ENCODE measurements around the gene DMTF1.
"Not testable (repeated sequence)": the region's sequence is repeated elsewhere in the genome, so short reads cannot be mapped to it uniquely, and the experiment has no call there.

The DMTF1 gene, protein sequence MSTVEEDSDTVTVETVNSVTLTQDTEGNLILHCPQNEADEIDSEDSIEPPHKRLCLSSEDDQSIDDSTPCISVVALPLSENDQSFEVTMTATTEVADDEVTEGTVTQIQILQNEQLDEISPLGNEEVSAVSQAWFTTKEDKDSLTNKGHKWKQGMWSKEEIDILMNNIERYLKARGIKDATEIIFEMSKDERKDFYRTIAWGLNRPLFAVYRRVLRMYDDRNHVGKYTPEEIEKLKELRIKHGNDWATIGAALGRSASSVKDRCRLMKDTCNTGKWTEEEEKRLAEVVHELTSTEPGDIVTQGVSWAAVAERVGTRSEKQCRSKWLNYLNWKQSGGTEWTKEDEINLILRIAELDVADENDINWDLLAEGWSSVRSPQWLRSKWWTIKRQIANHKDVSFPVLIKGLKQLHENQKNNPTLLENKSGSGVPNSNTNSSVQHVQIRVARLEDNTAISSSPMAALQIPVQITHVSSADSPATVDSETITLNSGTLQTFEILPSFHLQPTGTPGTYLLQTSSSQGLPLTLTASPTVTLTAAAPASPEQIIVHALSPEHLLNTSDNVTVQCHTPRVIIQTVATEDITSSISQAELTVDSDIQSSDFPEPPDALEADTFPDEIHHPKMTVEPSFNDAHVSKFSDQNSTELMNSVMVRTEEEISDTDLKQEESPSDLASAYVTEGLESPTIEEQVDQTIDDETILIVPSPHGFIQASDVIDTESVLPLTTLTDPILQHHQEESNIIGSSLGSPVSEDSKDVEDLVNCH

DNA sequence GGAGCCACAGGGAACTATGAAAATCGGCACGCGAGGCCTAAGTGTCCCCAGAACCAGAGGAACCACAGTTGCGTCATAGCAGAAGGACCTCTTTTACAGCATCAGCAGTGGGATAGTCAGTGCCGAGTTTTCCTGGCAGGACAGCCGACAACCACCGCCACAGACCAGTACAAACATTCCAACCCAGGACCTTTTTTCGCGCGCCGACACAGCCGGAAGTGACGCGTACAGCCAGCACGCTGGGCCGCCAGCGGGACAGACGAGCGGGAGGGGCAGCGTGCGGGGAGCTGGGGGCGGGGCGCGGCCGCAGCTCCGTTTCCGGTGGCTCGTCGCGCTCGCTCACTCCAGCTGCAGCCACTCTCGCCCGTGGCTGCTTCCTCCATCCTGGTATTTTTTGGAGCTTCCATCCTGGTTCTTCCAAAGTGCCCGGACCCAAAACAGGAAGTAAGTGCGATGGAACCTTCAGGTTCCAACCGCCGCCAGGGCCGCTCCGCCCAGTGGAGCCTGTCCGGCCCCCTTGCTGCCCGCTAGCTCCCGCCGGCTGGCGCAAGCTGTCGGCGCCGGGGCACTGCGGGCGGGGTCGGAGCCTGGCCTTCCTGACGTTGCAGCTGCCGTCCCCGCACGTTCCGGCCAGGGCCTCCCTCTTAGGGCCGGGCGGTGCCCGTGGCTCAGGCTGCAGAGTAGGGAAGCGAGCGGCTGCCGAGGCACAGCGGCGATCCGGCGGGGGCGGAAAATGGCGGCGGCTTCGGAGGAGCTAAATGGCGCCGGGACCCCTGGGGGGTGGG lies at the start of gene DMTF1:
TSS of gene DMTF1 (plus strand) at position 342 of the 785 bp plus-strand sequence. CDS start 12,489 bp downstream, outside the sequence.
- peak; percentile 85 to 87 for DNase-seq

- no peak for DNase-seq
Measured at GRCh38 chr7:87105401-87105800, 46.9 kb upstream of the DMTF1 start.

GRCh38 chr7:87106974-87107612 lies 45.2 kb upstream of the DMTF1 start:
- no peak for DNase-seq

- no peak for DNase-seq
Measured at GRCh38 chr7:87107949-87108776, 44.1 kb upstream of the DMTF1 start.

DNA sequence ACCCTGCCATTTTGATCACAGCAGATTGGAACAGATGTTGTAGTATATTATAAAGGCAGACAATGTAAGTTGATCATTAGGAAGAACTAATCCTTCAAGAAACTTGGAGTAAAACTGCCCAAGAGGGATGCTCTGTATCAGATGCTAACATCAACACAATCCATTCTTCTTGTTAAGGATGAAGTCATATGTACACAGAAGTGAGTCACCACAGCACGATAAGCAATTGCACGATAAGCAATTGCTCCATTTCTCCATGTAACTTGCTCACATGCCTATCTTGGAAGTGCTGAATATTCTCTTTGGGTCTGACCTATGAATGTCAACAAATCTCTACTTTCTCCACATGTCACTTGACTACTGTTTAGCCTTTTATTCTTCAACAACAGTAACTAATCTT lies 41.5 kb upstream of the DMTF1 start:
- DNase-seq = no peak

DNA sequence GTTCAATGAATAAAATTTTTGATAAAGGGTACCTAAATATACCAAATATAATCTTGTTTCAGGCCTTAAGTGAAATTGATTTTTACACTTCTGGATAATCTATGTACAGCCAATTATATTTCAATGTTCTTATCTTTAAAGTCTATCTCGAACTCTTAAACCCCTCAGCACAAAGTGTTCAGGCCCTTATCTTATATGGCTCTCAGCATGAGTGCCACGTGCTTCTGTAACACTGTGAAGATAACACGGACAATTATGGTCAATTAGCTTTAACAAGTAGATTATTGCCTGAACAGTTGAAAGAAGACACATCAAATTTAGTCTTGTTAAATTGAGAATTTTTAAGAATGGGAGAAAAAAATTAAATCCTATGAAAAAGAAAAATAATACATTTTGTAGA lies 40.4 kb upstream of the DMTF1 start:
- no peak for DNase-seq

- no peak for DNase-seq
Measured at GRCh38 chr7:87113077-87113476, 39.2 kb upstream of the DMTF1 start.

DNA sequence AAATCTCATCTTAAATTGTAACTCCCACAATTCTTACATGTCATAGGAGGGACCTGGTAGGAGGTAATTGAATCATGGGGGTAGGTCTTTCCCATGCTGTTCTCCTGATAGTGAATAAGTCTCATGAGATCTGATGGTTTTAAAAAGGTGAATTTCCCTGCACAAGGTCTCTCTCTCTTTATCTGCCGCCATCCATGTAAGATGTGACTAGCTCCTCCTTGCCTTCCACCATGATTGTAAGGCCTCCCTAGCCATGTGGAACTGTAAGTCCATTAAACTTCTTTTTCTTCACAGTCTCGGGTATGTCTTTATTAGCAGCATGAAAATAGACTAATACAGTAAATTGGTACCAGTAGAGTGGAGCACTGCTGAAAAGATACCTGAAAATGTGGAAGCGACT lies 38.3 kb upstream of the DMTF1 start:
- not testable (repeated sequence) for DNase-seq

DNA sequence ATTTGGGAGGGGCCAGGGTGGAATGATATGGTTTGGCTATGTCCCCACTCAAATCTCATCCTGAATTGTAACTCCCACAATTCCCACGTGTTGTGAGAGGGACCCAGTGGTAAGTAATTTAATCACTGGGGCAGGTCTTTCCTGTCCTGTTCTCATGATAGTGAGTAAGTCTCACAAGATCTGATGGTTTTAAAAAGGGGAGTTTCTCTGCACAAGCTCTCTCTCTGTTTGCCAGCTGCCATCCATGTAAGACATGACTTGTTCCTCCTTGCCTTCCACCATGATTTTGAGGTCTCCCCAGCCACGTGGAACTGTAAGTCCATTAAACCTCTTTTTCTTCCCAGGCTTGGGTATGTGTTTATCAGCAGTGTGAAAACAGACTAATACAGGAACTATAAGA lies 36.5 kb upstream of the DMTF1 start:
- not testable (repeated sequence) for DNase-seq

GRCh38 chr7:87116315-87116714 lies 35.9 kb upstream of the DMTF1 start:
- DNase-seq = no peak

- no peak for DNase-seq
Measured at GRCh38 chr7:87119581-87119980, 32.7 kb upstream of the DMTF1 start.

DNA sequence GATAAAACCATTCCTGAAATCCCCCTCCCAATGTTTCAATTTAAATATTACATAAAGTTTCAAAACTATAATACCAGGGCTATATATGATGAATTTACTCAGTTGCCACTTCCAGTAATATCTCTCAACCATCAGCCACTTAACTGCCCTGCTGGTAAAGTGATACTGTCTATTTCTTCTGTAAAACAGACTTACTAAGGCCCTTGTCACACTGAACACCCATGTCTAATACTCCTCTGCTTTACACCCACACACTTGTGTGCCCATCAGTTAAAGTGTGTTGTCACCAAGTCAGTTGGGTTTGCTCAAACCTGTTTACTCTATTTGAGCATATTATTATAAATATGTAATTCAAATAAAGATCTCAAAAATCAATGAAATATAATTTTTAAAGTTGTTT lies 29.1 kb upstream of the DMTF1 start:
- DNase-seq = no peak

GRCh38 chr7:87127019-87127418 lies 25.2 kb upstream of the DMTF1 start:
- no peak for DNase-seq

- DNase-seq = no peak
Measured at GRCh38 chr7:87128861-87129267, 23.4 kb upstream of the DMTF1 start.

- DNase-seq = no peak
Measured at GRCh38 chr7:87129332-87129731, 22.9 kb upstream of the DMTF1 start.

DNA sequence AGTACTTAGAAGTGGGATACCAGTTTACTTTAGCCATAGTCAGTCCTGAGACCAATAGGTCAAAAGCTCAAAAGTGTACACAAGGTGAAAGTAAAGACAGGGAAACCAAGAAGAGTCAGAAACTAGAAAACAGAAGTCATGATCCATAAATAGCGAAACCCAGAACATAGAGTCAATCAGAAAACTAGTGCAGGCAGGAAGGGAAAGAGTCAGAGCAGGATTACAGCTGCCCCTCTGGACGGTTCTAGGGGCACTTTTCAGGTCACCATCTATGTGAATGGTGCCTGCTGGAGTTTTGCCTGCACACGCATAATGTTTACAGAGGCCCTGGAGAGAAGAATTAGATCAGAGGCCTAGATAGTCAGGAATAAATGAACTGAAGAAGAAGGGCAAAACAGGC lies 22.4 kb upstream of the DMTF1 start:
- DNase-seq = no peak

- DNase-seq = no peak
Measured at GRCh38 chr7:87131771-87132170, 20.5 kb upstream of the DMTF1 start.

GRCh38 chr7:87137271-87137670 lies 15.0 kb upstream of the DMTF1 start:
- no peak for DNase-seq

- no peak for DNase-seq
Measured at GRCh38 chr7:87139514-87139913, 12.7 kb upstream of the DMTF1 start.

- no peak for DNase-seq
Measured at GRCh38 chr7:87140271-87140748, 11.9 kb upstream of the DMTF1 start.

- peak in 1 of 2 experiments; percentile 13 for DNase-seq
Measured at GRCh38 chr7:87144173-87144657, 8.0 kb upstream of the DMTF1 start.

All from Kasumi-1 (cell line).